CD14-positive monocyte (primary cell): ENCODE data around the gene WEE2. TPM values are rescaled to one million over a fixed set of nuclear protein-coding genes. Genes with fewer than 3 reads are reported as not detected.

Experiments
- DNase-seq, 3 donors: peaks; one replicate each; pipeline ENCODE4 v3.0.0-alpha.2; 2011 to 2022
- H2AFZ ChIP-seq: 2 replicates; pipeline ENCODE4 v1.6.0; 2012; ENCODE audit warnings: mild to moderate bottlenecking, low read depth, low read length, inconsistent platforms; ENCODE audit not compliant: insufficient read depth, poor library complexity, severe bottlenecking
- H3K27ac ChIP-seq, 2 donors: 1 replicate in 1 of 2; 2 replicates in 1 of 2; pipeline ENCODE4 v1.5.1; 2012 to 2013; ENCODE audit warnings: low read length in 2 of 2, control low read depth in 1 of 2, inconsistent platforms in 1 of 2, low read depth in 1 of 2, mild to moderate bottlenecking in 1 of 2
- H3K27me3 ChIP-seq, 2 donors: one replicate each; pipeline versions ENCODE4 v1.6.0 to v1.6.1; 2011 to 2013; ENCODE audit warnings: low read length in 2 of 2; ENCODE audit not compliant: control insufficient read depth in 2 of 2, insufficient read depth in 2 of 2
- H3K36me3 ChIP-seq, 2 donors: replicated peaks in 1 of 2; 1 replicate in 1 of 2; 2 replicates in 1 of 2; pipeline versions ENCODE4 v1.5.1 to v1.6.1; 2012 to 2013; ENCODE audit warnings: low read length in 2 of 2, control low read depth in 1 of 2, inconsistent platforms in 1 of 2, mild to moderate bottlenecking in 1 of 2; ENCODE audit not compliant: insufficient read depth in 2 of 2, control insufficient read depth in 1 of 2
- H3K4me1 ChIP-seq, 2 donors: 1 replicate in 1 of 2; 2 replicates in 1 of 2; pipeline versions ENCODE4 v1.5.1 to v1.6.1; 2012 to 2013; ENCODE audit warnings: low read length in 2 of 2, control low read depth in 1 of 2, inconsistent platforms in 1 of 2, mild to moderate bottlenecking in 1 of 2, moderate library complexity in 1 of 2; ENCODE audit not compliant: insufficient read depth in 2 of 2, control insufficient read depth in 1 of 2
- H3K4me2 ChIP-seq: replicated peaks from 2 replicates; pipeline ENCODE3; 2012; ENCODE audit warnings: low read length, moderate library complexity, mild to moderate bottlenecking; ENCODE audit not compliant: poor library complexity, severe bottlenecking; ENCODE audit errors: extremely low read depth
- H3K4me3 ChIP-seq, 3 experiments: fragments of 200-600 bp in 1 of 3; sonication (generic) in 1 of 3; replicated peaks in 1 of 3; 1 replicate in 2 of 3; 2 replicates in 1 of 3; pipeline ENCODE4 v1.5.1; 2011 to 2013; ENCODE audit warnings: low read length in 3 of 3, mild to moderate bottlenecking in 3 of 3, control low read depth in 2 of 3, low read depth in 2 of 3, inconsistent platforms in 1 of 3, moderate library complexity in 1 of 3
- H3K79me2 ChIP-seq: 2 replicates; pipeline ENCODE4 v1.6.0; 2012; ENCODE audit warnings: mild to moderate bottlenecking, control low read depth, inconsistent platforms, low read length, moderate library complexity; ENCODE audit not compliant: insufficient read depth
- H3K9ac ChIP-seq: 2 replicates; pipeline ENCODE4 v1.6.0; 2017; ENCODE audit warnings: low read length, mild to moderate bottlenecking; ENCODE audit not compliant: insufficient read depth, poor library complexity, severe bottlenecking
- H3K9me3 ChIP-seq, 2 donors: replicated peaks in 1 of 2; 1 replicate in 1 of 2; 2 replicates in 1 of 2; pipeline versions ENCODE4 v1.5.1 to v1.6.1; 2012 to 2013; ENCODE audit warnings: low read length in 2 of 2, control low read depth in 1 of 2; ENCODE audit not compliant: control insufficient read depth in 1 of 2, insufficient read depth in 1 of 2
- H4K20me1 ChIP-seq: 2 replicates; pipeline ENCODE4 v1.6.0; 2012; ENCODE audit warnings: mild to moderate bottlenecking, low read length, control low read depth, moderate library complexity; ENCODE audit not compliant: insufficient read depth
- H3K27ac Mint-ChIP-seq, 7 donors: one replicate each; pipeline ENCODE4 v1.8.0; 2020; ENCODE audit warnings: mild to moderate bottlenecking in 7 of 7, mixed read lengths in 7 of 7, moderate library complexity in 6 of 7, inconsistent platforms in 2 of 7
- H3K27me3 Mint-ChIP-seq, 3 donors: one replicate each; pipeline ENCODE4 v1.8.0; 2021 to 2022; ENCODE audit warnings: low read depth in 3 of 3, mild to moderate bottlenecking in 3 of 3, mixed read lengths in 3 of 3, moderate library complexity in 3 of 3, inconsistent platforms in 1 of 3
- H3K36me3 Mint-ChIP-seq, 2 donors: one replicate each; pipeline ENCODE4 v1.8.0; 2020; ENCODE audit warnings: mixed read lengths in 2 of 2, inconsistent platforms in 1 of 2, mild to moderate bottlenecking in 1 of 2
- H3K4me1 Mint-ChIP-seq: one replicate; pipeline ENCODE4 v1.8.0; 2020; ENCODE audit warnings: mild to moderate bottlenecking, mixed read lengths
- H3K4me3 Mint-ChIP-seq, 2 donors: one replicate each; pipeline ENCODE4 v1.8.0; 2020; ENCODE audit warnings: mild to moderate bottlenecking in 2 of 2, mixed read lengths in 2 of 2, moderate library complexity in 1 of 2
- H3K9me3 Mint-ChIP-seq, 7 donors: one replicate each; pipeline ENCODE4 v1.8.0; 2020 to 2022; ENCODE audit warnings: mixed read lengths in 7 of 7, mild to moderate bottlenecking in 6 of 7, moderate library complexity in 6 of 7, inconsistent platforms in 2 of 7
- WGBS: methylation state at CpG from one replicate; pipeline ENCODE4 v1.1.5; 2013; ENCODE audit warnings: missing lambda C conversion rate; ENCODE audit not compliant: insufficient coverage; 5-methylcytosine and 5-hydroxymethylcytosine counted together
- intact Hi-C, 2 donors: fragments of 100-400 bp; cut with micrococcal nuclease; formaldehyde crosslinking; loops; one replicate each; pipeline versions ENCODE4 v1.15.0 to v1.15.1; 2023
- polyA plus RNA-seq, 3 donors: library from polyadenylated mRNA; depleted of rRNA in 1 of 3; unstranded in 2 of 3; stranded (reverse) in 1 of 3; fragments of 300-500 nt in 2 of 3; fragments of >200 nt in 1 of 3; fragmentation: Illumina TruSeq in 2 of 3; gene quantifications; 1 replicate in 2 of 3; 2 replicates in 1 of 3; pipeline ENCODE4 v1.2.3, GENCODE V29; 2012 to 2021
- TF ChIP-seq, protein P1 (sequence below): fragments of 200-600 bp; IDR thresholded peaks from one replicate; pipeline ENCODE4 v1.8.0; 2022; ENCODE audit warnings: antibody characterized with exemption, mild to moderate bottlenecking

Gene WEE2
- polyA plus RNA-seq, 3 donors = not detected

DNA sequence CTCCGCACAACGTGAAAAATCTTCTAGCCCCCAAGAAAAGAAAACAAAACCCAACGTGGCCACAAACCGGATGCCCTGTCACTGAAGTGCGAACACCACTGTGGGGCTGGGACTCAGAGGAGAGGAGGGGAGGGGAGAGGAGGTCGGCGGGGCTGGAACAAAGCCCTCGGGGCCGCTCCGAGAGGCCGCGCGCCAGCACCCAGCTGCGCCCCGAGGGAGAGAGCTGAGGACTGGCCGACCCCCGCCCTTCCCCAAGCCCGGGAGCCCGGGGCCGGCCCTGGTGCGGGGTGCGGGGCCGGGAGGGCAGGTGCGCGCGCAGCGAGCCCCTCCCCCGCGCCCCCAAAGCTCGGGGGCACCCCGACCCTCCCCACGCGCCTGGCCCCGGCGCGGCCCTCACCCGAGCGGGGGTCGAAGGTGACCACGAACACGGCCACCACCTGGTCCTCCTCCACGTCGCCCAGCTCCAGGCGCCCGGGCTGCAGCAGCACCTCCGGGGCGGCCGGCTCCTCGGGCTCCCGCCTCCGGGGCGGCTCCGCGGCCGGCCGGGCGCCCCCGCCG is 6.6 kb upstream of the WEE2 start:
- Histone ChIP-seq H3K27me3 (peaks cover 14 to 18% of the 10 kb centered on the region in 2 donors), H4K20me1 (no peaks in the 10 kb centered on the region), H3K4me3 (peak overlapping the region; percentile 47 to 90 (median 77)), H3K27ac (no peak overlapping the region), H3K36me3 (no peaks in the 10 kb centered on the region), H3K79me2 (no peaks in the 10 kb centered on the region), H3K9me3 (no peaks in the 10 kb centered on the region), H3K4me1 (peaks cover 15 to 22% of the 10 kb centered on the region in 2 donors), H3K9ac (peak overlapping the region; percentile 64), H3K4me2 (peak overlapping the region; percentile 83), H2AFZ (peak overlapping the region; percentile 82)
- peak; percentile 6 to 23 (median 9) for DNase-seq
- WGBS = under 1% methylated on average over 56 of the region's 59 CpGs
- H3K4me3 Mint-ChIP-seq = peak overlapping the region; percentile 79 to 84
- peaks cover 0 to 5% of the 10 kb centered on the region in 2 donors for H3K36me3 Mint-ChIP-seq
- H3K27me3 Mint-ChIP-seq = peaks cover 22 to 30% (median 24%) of the 10 kb centered on the region in 3 donors
- H3K4me1 Mint-ChIP-seq = peaks cover 40% of the 10 kb centered on the region
- TF ChIP-seq, protein P1, sequence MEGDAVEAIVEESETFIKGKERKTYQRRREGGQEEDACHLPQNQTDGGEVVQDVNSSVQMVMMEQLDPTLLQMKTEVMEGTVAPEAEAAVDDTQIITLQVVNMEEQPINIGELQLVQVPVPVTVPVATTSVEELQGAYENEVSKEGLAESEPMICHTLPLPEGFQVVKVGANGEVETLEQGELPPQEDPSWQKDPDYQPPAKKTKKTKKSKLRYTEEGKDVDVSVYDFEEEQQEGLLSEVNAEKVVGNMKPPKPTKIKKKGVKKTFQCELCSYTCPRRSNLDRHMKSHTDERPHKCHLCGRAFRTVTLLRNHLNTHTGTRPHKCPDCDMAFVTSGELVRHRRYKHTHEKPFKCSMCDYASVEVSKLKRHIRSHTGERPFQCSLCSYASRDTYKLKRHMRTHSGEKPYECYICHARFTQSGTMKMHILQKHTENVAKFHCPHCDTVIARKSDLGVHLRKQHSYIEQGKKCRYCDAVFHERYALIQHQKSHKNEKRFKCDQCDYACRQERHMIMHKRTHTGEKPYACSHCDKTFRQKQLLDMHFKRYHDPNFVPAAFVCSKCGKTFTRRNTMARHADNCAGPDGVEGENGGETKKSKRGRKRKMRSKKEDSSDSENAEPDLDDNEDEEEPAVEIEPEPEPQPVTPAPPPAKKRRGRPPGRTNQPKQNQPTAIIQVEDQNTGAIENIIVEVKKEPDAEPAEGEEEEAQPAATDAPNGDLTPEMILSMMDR = no peak
- H3K9me3 Mint-ChIP-seq = no peaks in the 10 kb centered on the region
- intact Hi-C loops = loop anchor here in 1 of 2 donors (10.0 kb wide), 1 partner anchor 47 kb away; no protein-coding TSS in a partner anchor
- H3K27ac Mint-ChIP-seq = no peak overlapping the region

- peak within 1 kb of the TSS; percentile 82 for H2AFZ ChIP-seq
- peaks cover 22 to 31% (median 24%) of the 10 kb centered on the region in 3 donors for H3K27me3 Mint-ChIP-seq
- no peaks in the 10 kb centered on the region for H4K20me1 ChIP-seq
- intact Hi-C loops = loop anchor here in 1 of 2 donors (10.0 kb wide), 1 partner anchor 47 kb away; no protein-coding TSS in a partner anchor
- no peaks in the 10 kb centered on the region for H3K79me2 ChIP-seq
- H3K9me3 ChIP-seq = no peaks in the 10 kb centered on the region
- WGBS = under 1% methylated on average over 62 of the region's 62 CpGs
- H3K27ac Mint-ChIP-seq = peak within 1 kb of the TSS in 2 of 7 donors; percentile 3 to 75
- TF ChIP-seq, protein P1 = no peak
- peaks cover 14 to 18% of the 10 kb centered on the region in 2 donors for H3K27me3 ChIP-seq
- peak within 1 kb of the TSS; percentile 79 to 87 for H3K4me3 Mint-ChIP-seq
- no peaks in the 10 kb centered on the region for H3K9me3 Mint-ChIP-seq
- H3K4me2 ChIP-seq = peak within 1 kb of the TSS; percentile 83
- H3K27ac ChIP-seq = no peak within 1 kb of the TSS
- peak within 1 kb of the TSS; percentile 64 for H3K9ac ChIP-seq
- peaks cover 15 to 22% of the 10 kb centered on the region in 2 donors for H3K4me1 ChIP-seq
- H3K36me3 ChIP-seq = no peaks in the 10 kb centered on the region
- peak; percentile 32 to 46 (median 36) for DNase-seq
- H3K36me3 Mint-ChIP-seq = peaks cover 0 to 5% of the 10 kb centered on the region in 2 donors
- peak within 1 kb of the TSS; percentile 48 to 90 (median 77) for H3K4me3 ChIP-seq
- H3K4me1 Mint-ChIP-seq = peaks cover 36% of the 10 kb centered on the region
Observed at GRCh38 chr7:141702047-141702567, 6.0 kb upstream of the WEE2 start, which contains the start of gene DENND11. TSS of gene DENND11 (minus strand) at chr7:141702166. CDS start at chr7:141702153, 13 bp downstream.
